HCT116 (cell line): ENCODE measurements around the gene WAC. TPM values are rescaled to one million over a fixed set of nuclear protein-coding genes. Genes with fewer than 3 reads are reported as not detected.

ENCODE experiments used
- YY1 ChIP-seq: IDR thresholded peaks from 2 replicates; pipeline ENCODE4 v1.6.1; 2011; ENCODE audit warnings: low read length, low read depth, moderate library complexity, mild to moderate bottlenecking; ENCODE audit not compliant: insufficient replicate concordance; ENCODE audit errors: extremely low read depth
- ZBTB33 ChIP-seq: IDR thresholded peaks from 2 replicates; pipeline ENCODE4 v1.6.1; 2011; ENCODE audit warnings: mild to moderate bottlenecking, low read length, moderate library complexity; ENCODE audit not compliant: insufficient replicate concordance; ENCODE audit errors: extremely low read depth
- total RNA-seq: library from RNA; stranded (reverse); gene quantifications from one replicate; pipeline ENCODE4 v1.2.1, GENCODE V29; 2021; ENCODE audit not compliant: unreplicated experiment

Gene WAC
- total RNA-seq, 1 experiment from 2014 or later, result 117 TPM

- TF ChIP-seq ZBTB33 (no peak), YY1 (no peak)
These were observed 136.6 kb downstream of the WAC start (continued) for GRCh38 chr10:28669227-28670173.

Other genes starting within 250 kb of the WAC start
- gene MPP7, start 230.1 kb upstream of the WAC start, total RNA-seq, result 64.5 TPM
- 6.2 TPM for gene BAMBI, start 144.4 kb downstream of the WAC start, total RNA-seq